ENCODE measurements around the gene PARP9.
"Not testable (repeated sequence)": the region's sequence is repeated elsewhere in the genome, so short reads cannot be mapped to it uniquely, and the experiment has no call there.

PARP9 gene

DNA sequence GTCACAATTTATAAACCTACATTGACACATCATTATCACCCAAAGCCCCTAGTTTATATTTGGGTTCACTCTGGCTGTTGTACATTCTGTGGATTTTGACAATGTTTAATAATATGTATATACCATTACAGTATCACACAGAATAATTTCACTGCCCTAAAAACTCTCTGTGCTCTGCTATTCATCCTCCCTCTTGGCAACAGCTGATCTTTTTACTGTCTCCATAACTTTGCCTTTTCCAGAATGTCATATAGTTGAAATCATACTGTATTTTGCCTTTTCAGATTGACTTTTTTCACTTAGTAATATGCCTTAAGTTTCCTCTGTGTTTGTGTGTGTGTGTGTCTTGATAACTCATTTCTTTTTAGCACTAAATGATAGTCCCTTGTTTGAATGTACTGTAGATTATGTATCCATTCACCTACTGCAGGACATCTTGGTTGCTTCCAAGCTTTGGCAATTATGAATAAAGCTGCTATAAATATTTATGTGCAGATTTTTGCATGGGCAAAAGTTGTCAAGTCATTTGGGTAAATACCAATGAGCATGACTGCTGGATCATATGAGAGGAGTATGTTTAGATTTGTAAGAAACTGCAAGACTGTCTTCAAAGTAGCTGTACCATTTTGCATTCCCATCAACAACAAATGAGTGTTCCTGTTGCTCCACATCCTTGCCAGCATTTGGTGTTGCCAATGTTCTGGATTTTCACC, 22.8 kb upstream of the PARP9 start:
- no peak for ATAC-seq (replicated peaks)
- DNase-seq, result no peak
- H3K4me3 Mint-ChIP-seq, result no peak overlapping the region
- H3K27ac Mint-ChIP-seq, result no peak overlapping the region
- H3K36me3 Mint-ChIP-seq, result peaks cover 30 to 47% of the 10 kb centered on the region in 2 donors
- H3K9me3 Mint-ChIP-seq, result peaks cover 8 to 13% of the 10 kb centered on the region in 2 donors
- H3K4me1 Mint-ChIP-seq, result peaks cover 31 to 63% of the 10 kb centered on the region in 2 donors
- H3K27me3 Mint-ChIP-seq, result no peaks in the 10 kb centered on the region

DNA sequence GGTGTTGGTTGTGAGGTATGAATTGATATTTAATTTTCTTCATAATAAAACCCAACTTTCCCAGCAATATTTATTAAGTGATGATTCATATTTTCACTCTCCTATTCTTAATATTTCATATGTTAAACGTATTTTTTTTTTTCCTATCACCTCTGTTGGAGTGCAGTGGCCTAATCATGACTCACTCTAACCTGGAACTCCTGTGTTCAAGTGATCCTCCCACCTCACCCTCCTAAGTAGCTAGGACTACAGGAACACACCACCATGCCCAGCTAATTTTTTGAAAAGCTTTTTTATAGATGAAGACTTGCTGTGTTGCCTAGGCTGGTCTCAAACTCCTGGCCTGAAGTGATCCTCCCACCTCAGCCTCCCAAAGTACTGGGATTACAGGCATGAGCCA, 22.0 kb upstream of the PARP9 start:
- Mint-ChIP-seq H3K9me3 (peaks cover 13 to 19% of the 10 kb centered on the region in 2 donors), H3K4me1 (peaks cover 36 to 70% of the 10 kb centered on the region in 2 donors), H3K27ac (peak overlapping the region; percentile 33), H3K4me3 (no peak overlapping the region), H3K36me3 (peaks cover 37 to 52% of the 10 kb centered on the region in 2 donors), H3K27me3 (no peaks in the 10 kb centered on the region)
- no peak for DNase-seq
- no peak for ATAC-seq (replicated peaks)

DNA sequence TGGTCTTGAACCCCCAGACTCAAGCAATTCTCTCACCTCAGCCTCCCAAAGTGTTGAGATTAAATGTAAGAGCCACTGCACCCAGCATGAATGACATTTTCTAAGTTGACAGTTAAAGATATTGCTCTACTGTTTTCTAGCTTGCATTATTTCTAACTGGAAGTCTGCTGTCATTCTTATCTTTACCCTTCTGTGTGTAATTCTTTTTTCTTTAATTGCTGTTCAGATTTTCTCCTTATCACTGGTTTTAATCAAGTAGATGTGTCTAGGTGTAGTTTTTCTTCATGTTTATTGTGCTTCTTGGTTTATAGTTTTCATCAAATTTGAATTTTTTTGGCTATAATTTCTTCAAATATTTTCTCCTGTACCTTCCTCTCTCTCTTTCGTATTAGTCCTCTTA, 18.3 kb upstream of the PARP9 start:
- H3K4me3 Mint-ChIP-seq, result no peak overlapping the region
- H3K27ac Mint-ChIP-seq, result no peak overlapping the region
- peaks cover 13 to 19% of the 10 kb centered on the region in 2 donors for H3K9me3 Mint-ChIP-seq
- H3K27me3 Mint-ChIP-seq, result no peaks in the 10 kb centered on the region
- H3K36me3 Mint-ChIP-seq, result peaks cover 39 to 59% of the 10 kb centered on the region in 2 donors
- DNase-seq, result no peak
- peaks cover 25 to 55% of the 10 kb centered on the region in 2 donors for H3K4me1 Mint-ChIP-seq
- ATAC-seq (replicated peaks), result no peak

DNA sequence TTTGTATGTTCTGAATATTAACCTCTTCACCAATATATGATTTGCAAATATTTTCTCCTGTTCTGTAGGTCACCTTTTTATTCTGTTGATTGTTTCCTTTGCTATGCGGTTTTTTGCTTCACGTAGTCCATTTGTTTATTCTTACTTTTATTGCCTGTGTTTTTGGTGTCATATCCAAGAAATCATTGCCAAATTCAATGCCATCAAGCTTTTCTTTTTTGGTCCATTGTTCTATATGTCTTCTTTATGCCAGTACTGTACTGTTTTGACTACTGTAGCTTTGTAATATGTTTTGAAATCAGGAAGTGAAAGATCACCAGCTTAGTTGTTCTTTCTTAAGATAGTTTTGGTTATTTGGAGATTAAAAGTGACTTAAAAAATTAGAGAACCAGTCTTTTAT, 17.5 kb upstream of the PARP9 start:
- H3K27me3 Mint-ChIP-seq, result no peaks in the 10 kb centered on the region
- peak overlapping the region in 1 of 2 donors; percentile 25 for H3K4me3 Mint-ChIP-seq
- peak overlapping the region; percentile 72 for H3K27ac Mint-ChIP-seq
- H3K36me3 Mint-ChIP-seq, result peaks cover 39 to 55% of the 10 kb centered on the region in 2 donors
- ATAC-seq (replicated peaks), result no peak
- peaks cover 22 to 56% of the 10 kb centered on the region in 2 donors for H3K4me1 Mint-ChIP-seq
- DNase-seq, result no peak
- peaks cover 13 to 19% of the 10 kb centered on the region in 2 donors for H3K9me3 Mint-ChIP-seq

DNA sequence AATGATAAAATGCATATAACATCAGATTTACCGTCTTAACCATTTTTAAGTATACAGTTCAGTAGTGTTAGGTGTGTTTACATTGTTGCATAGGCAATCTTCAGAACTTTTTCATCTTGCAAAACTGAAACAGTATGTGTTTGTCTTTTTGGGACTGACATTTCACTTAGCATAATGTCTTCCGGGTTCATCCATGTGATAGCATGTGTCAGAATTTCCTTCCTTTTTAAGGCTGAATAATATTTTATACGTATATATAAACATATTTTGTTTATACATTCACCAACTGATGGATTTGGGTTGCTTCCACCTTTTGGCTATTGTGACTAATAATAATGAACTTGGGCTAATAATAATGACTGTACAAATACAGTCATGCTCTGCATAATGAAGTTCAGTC, 16.4 kb upstream of the PARP9 start:
- Mint-ChIP-seq H3K36me3 (peaks cover 37 to 49% of the 10 kb centered on the region in 2 donors), H3K9me3 (peaks cover 13 to 19% of the 10 kb centered on the region in 2 donors), H3K27ac (no peak overlapping the region), H3K4me3 (no peak overlapping the region), H3K27me3 (no peaks in the 10 kb centered on the region), H3K4me1 (peaks cover 18 to 60% of the 10 kb centered on the region in 2 donors)
- ATAC-seq (replicated peaks) (no peak), DNase-seq (no peak)

DNA sequence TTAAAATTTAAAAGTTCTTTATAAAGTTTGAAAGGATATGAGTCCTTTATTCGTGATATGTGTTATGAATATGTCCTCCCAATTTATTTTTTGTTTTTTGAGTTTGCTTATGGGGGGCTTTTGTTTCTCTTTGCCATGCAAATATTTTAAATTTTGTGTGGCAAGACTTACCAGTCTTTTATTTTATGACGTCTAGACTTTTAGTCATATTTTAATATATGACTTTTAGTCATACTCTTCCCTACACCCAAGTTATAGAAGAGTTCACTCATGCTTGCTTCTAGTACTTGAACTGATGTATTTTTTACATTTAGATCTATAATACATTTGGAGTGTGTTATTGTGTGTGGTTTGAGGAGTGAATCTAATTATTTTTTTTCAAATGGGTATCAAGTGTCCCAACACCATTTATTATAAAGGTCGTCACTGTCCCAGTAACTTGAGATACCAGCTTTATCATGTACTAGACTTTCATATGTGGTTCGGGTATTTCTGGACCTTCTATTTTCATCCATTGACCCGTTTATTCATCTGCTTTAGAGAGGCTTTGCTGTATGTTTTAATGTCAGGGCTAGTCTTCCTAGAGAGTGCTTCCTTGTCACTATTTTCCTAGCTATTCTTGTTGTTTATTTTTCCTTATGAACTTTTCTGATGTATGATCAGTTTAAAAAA, 14.1 kb upstream of the PARP9 start:
- H3K27ac Mint-ChIP-seq, result peak overlapping the region; percentile 99
- H3K27me3 Mint-ChIP-seq, result no peaks in the 10 kb centered on the region
- peaks cover 28 to 43% of the 10 kb centered on the region in 2 donors for H3K36me3 Mint-ChIP-seq
- H3K4me3 Mint-ChIP-seq, result peak overlapping the region; percentile 97 to 99
- no peak for DNase-seq
- ATAC-seq (replicated peaks), result no peak
- peaks cover 22 to 60% of the 10 kb centered on the region in 2 donors for H3K4me1 Mint-ChIP-seq
- peaks cover 8 to 13% of the 10 kb centered on the region in 2 donors for H3K9me3 Mint-ChIP-seq

DNA sequence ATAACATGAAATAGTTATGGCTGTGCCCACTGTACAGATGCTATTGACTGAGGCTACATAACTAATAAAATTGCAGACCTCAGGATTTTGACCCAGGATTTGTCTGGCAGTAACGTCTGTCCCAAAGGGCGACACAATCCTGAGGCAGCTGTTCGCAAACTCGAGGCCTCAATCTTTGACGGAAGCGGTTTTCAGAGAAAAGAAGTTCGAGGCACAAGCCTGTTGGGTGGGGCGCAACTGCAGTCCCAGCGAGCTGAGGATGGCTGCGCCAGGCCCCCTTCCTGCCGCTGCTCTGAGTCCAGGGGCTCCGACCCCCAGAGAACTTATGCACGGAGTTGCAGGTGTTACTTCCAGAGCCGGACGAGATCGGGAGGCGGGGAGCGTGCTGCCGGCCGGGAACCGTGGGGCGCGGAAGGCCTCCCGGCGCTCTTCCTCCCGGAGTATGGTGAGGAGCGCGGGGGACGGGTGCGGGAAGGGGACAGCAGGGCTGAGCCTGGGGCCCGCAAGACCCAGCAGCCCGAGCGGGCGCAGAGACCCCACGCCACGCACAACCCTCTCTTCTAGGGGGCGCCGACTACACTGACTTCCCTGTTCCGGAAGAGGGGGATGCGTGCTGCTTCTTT, 13.4 kb upstream of the PARP9 start, which contains the start of gene PARP15:
Gene PARP15, plus strand, starts transcription at position 242 of the 623 bp plus-strand sequence. Its CDS starts 18 bp downstream, at position 260.
- no peak for ATAC-seq (replicated peaks)
- peaks cover 11 to 13% of the 10 kb centered on the region in 2 donors for H3K9me3 Mint-ChIP-seq
- H3K4me1 Mint-ChIP-seq, result peaks cover 27 to 67% of the 10 kb centered on the region in 2 donors
- DNase-seq, result peak; percentile 41
- H3K27me3 Mint-ChIP-seq, result no peaks in the 10 kb centered on the region
- peak within 1 kb of the TSS; percentile 99 for H3K27ac Mint-ChIP-seq
- H3K36me3 Mint-ChIP-seq, result peaks cover 28 to 44% of the 10 kb centered on the region in 2 donors
- H3K4me3 Mint-ChIP-seq, result peak within 1 kb of the TSS; percentile 97 to 99

DNA sequence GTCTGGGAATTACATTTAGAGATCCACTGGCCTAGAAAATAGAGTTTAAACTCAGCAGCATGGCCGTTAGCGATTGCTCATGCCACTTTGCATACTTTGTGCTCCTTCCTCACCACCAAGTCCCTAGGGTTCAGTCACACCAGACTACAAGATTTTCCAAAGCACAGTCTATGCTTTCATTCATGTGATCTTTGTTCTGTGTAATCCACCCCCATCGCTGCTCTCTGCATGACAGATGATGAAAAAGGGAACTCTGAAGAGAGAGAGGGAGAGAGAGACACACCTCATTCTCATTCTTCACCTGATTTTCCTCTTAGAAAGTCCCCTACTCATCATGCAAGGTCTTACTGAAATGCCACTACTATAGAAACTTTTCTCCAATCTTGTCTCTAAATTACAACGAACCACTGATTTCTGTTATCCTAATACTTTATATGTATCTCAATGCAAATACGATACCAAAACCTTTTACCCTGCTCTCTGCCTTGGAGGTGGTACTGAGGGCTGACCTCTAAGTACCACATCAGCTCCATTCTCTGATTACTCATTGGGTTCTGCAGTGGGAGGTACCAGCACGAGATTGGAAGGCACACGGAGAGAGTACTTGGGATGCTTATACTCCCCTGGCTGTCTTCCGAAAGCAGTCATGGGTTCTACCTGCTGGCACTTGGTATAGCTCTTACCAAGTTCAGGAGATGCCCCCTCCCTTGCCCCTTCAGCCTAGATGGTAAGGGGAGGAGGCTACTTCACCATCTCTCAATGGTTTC, 12.3 kb upstream of the PARP9 start:
- H3K4me1 Mint-ChIP-seq, result peaks cover 27 to 69% of the 10 kb centered on the region in 2 donors
- peak overlapping the region; percentile 99 for H3K27ac Mint-ChIP-seq
- H3K27me3 Mint-ChIP-seq, result no peaks in the 10 kb centered on the region
- H3K4me3 Mint-ChIP-seq, result peak overlapping the region; percentile 97 to 99
- peaks cover 23 to 41% of the 10 kb centered on the region in 2 donors for H3K36me3 Mint-ChIP-seq
- H3K9me3 Mint-ChIP-seq, result peaks cover 7 to 9% of the 10 kb centered on the region in 2 donors
- DNase-seq (peak; percentile 87), ATAC-seq (replicated peaks) (peak; percentile 87 to 88)

DNA sequence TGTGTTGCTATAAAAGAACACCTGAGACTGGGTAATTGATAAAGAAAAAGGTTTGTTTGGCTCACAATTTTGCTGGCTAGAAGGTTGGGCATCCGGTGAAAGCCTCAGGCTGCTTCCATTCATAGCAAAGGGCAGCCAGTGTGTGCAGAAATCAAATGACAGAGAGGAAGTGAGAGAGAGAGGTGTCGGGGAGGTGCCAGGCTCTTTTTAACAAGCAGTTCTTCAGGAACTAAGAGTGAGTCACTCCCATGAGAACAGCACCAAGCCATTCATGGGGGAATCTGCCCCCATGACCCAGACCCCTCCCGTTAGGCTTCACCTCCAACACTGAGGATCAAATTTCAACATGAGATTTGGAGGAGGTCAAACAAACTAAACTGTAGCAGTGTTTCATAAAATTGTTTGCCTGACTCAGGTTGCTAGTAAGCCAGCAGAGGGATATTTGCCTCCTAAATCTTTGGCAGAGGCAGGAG, 8.9 kb upstream of the PARP9 start:
- Mint-ChIP-seq H3K9me3 (peaks cover 4 to 7% of the 10 kb centered on the region in 2 donors), H3K36me3 (peaks cover 42 to 59% of the 10 kb centered on the region in 2 donors), H3K27me3 (no peaks in the 10 kb centered on the region), H3K4me3 (peak overlapping the region; percentile 11 to 62), H3K4me1 (peaks cover 39 to 83% of the 10 kb centered on the region in 2 donors), H3K27ac (peak overlapping the region; percentile 92)
- DNase-seq (peak; percentile 55), ATAC-seq (replicated peaks) (peak; percentile 28 to 31)

DNA sequence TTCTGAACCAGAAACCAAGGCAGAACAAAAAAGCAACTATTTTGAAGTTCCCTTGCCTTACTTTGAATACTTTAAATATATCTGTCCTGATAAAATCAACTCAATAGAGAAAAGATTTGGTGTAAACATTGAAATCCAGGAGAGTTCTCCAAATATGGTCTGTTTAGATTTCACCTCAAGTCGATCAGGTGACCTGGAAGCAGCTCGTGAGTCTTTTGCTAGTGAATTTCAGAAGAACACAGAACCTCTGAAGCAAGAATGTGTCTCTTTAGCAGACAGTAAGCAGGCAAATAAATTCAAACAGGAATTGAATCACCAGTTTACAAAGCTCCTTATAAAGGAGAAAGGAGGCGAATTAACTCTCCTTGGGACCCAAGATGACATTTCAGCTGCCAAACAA, 4.7 kb upstream of the PARP9 start:
- no peak for ATAC-seq (replicated peaks)
- peaks cover 4 to 7% of the 10 kb centered on the region in 2 donors for H3K9me3 Mint-ChIP-seq
- no peaks in the 10 kb centered on the region for H3K27me3 Mint-ChIP-seq
- H3K36me3 Mint-ChIP-seq, result peaks cover 51 to 67% of the 10 kb centered on the region in 2 donors
- no peak for DNase-seq
- H3K4me3 Mint-ChIP-seq, result peak overlapping the region in 1 of 2 donors; percentile 52
- peak overlapping the region; percentile 82 for H3K27ac Mint-ChIP-seq
- peaks cover 45 to 80% of the 10 kb centered on the region in 2 donors for H3K4me1 Mint-ChIP-seq

DNA sequence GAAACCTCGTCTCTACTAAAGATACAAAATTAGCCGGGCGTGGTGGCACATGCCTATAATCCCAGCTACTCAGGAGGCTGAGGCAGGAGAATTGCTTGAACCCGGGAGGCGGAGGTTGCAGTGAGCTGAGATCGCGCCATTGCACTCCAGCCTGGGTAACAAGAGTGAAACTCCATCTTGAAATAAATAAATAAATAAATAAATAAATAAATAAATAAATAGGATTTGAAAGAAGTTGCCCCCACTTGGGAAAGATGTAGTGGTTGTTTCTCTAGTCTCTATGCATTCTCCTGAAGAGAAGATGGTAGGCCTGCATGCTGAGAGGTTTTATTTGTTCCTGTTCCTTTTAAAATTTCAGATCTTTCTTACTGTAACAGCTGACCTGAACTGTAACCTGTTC, 4.0 kb upstream of the PARP9 start:
- H3K9me3 Mint-ChIP-seq; ATAC-seq (replicated peaks); DNase-seq; H3K27me3 Mint-ChIP-seq: not testable (repeated sequence)
- Mint-ChIP-seq H3K36me3 (peaks cover 50 to 64% of the 10 kb centered on the region in 2 donors), H3K4me3 (peak overlapping the region; percentile 44 to 52), H3K4me1 (peaks cover 44 to 80% of the 10 kb centered on the region in 2 donors), H3K27ac (peak overlapping the region; percentile 82)

DNA sequence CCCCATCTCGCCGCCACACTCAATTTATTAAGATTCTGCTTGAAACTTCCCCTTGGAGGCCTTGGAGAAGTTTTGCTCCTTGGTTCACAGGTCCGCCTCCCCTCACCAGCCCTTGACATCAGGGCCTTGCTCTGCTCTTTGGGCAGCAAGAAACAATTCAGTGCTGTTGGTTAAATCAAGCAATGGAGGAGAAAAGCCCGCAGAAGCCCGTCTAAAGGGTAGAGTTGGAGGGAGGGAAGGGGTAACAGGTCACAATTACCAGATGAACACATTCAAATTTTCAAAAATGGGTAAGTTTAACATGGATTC, 429 bp downstream of the PARP9 start:
- DNase-seq (no peak), ATAC-seq (replicated peaks) (peak in 1 of 2 donors; percentile 20)
- H3K4me3 Mint-ChIP-seq, result peak overlapping the region; percentile 86 to 91
- no peaks in the 10 kb centered on the region for H3K9me3 Mint-ChIP-seq
- H3K27ac Mint-ChIP-seq, result peak overlapping the region; percentile 96
- H3K36me3 Mint-ChIP-seq, result peaks cover 33 to 49% of the 10 kb centered on the region in 2 donors
- H3K27me3 Mint-ChIP-seq, result no peaks in the 10 kb centered on the region
- H3K4me1 Mint-ChIP-seq, result peaks cover 44 to 80% of the 10 kb centered on the region in 2 donors

DNA sequence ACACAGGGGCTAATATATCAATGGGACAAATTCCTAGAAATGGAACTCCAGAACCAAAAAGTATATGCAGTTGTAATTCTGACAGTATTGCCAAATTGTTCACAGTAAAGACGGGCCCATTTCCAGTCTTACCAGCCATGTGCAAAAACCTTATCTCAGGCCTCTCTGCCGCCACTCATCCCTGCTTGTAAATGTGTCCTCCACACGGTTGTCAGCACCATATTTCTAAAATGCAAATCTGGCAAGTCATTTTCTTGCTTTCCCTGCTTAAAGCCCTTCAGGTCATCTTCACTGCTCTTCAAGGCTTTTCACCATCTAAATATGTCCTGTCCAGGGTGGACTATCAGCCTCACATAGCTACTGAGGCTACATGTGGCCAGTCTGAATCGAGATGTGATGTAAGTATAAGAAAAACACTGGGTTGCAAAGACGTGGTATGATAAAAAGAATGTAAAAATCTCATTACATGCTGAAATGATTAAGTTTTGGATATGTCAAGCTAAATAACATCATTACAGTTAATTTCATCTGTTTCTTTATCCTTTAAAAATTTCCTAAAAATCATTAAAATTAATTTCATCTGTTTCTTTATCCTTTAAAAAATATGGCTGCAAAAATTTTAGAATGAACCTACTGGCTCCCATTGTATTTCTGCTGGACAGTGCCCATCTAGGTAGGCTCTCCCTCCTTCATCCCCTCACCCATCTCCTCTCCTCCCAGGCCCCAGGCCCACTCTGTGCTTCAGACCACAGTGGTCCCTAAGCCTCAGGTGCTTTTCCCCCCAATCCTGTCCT, 980 bp downstream of the PARP9 start:
- Mint-ChIP-seq H3K36me3 (peaks cover 30 to 45% of the 10 kb centered on the region in 2 donors), H3K9me3 (no peaks in the 10 kb centered on the region), H3K4me1 (peaks cover 40 to 75% of the 10 kb centered on the region in 2 donors), H3K4me3 (peak overlapping the region; percentile 86 to 91), H3K27ac (peak overlapping the region; percentile 96), H3K27me3 (no peaks in the 10 kb centered on the region)
- no peak for DNase-seq
- ATAC-seq (replicated peaks), result no peak
